H1 (cell line): ENCODE data around the gene IGF2BP3. TPM values are rescaled to one million over a fixed set of nuclear protein-coding genes. Genes with fewer than 3 reads are reported as not detected.

ENCODE experiments used
- CTCF ChIA-PET: fragments of 300-600 bp; sonication (Branson Sonifier 250); formaldehyde crosslinking; loops from one replicate; lab custom pipeline; 2021; ENCODE audit not compliant: partially characterized antibody; lab: Charles Lee
- POLR2A ChIA-PET: fragments of 300-600 bp; sonication (Branson Sonifier 250); formaldehyde crosslinking; loops from one replicate; lab custom pipeline; 2021; ENCODE audit warnings: inconsistent platforms; ENCODE audit not compliant: partially characterized antibody; lab: Charles Lee
- DNase-seq, 2 experiments: peaks; one replicate each; pipeline versions ENCODE4 v3.0.0 to v3.0.0-alpha.2; 2010 to 2022; ENCODE audit warnings: low spot score in 2 of 2, low read depth in 1 of 2, mixed read lengths in 1 of 2
- FAIRE-seq: peaks from 2 replicates; lab custom pipeline; 2011; peaks lifted over from hg19 to GRCh38; lab: Jason Lieb, UNC
- H2AFZ ChIP-seq: 2 replicates; pipeline ENCODE4 v1.8.1; 2012; ENCODE audit warnings: low read length, inconsistent platforms
- H2AK5ac ChIP-seq: 2 replicates; pipeline ENCODE4 v1.6.1; 2013; ENCODE audit warnings: low read depth, low read length
- H2BK120ac ChIP-seq: replicated peaks from 2 replicates; pipeline ENCODE3; 2013; ENCODE audit warnings: low read depth, low read length, inconsistent platforms
- H2BK12ac ChIP-seq: 2 replicates; pipeline ENCODE4 v1.6.1; 2013; ENCODE audit warnings: low read depth, low read length
- H2BK15ac ChIP-seq: 2 replicates; pipeline ENCODE4 v1.6.1; 2013; ENCODE audit warnings: low read length
- H2BK20ac ChIP-seq: 2 replicates; pipeline ENCODE4 v1.6.1; 2013; ENCODE audit warnings: low read length
- H2BK5ac ChIP-seq: 2 replicates; pipeline ENCODE4 v1.6.1; 2013; ENCODE audit warnings: low read depth, low read length
- H3K14ac ChIP-seq: 2 replicates; pipeline ENCODE4 v1.6.1; 2013; ENCODE audit warnings: inconsistent platforms; ENCODE audit not compliant: insufficient read length
- H3K18ac ChIP-seq: 2 replicates; pipeline ENCODE4 v1.6.1; 2013; ENCODE audit warnings: low read length; ENCODE audit errors: extremely low read depth
- H3K23ac ChIP-seq: 2 replicates; pipeline ENCODE4 v1.6.1; 2013; ENCODE audit warnings: inconsistent platforms; ENCODE audit not compliant: insufficient read length
- H3K23me2 ChIP-seq: 2 replicates; pipeline ENCODE4 v1.6.1; 2013; ENCODE audit warnings: low read depth, low read length
- H3K27ac ChIP-seq: 2 replicates; pipeline ENCODE4 v1.6.1; 2011; ENCODE audit warnings: low read depth, low read length, inconsistent platforms
- H3K27me3 ChIP-seq, 4 experiments: replicated peaks in 1 of 4; 1 replicate in 1 of 4; 2 replicates in 3 of 4; pipeline versions ENCODE4 v1.6.1 to v1.8.1; 2011 to 2013; ENCODE audit warnings: low read length in 3 of 4, mild to moderate bottlenecking in 3 of 4, inconsistent platforms in 2 of 4, mixed read lengths in 2 of 4, moderate library complexity in 1 of 4; ENCODE audit not compliant: control insufficient read depth in 3 of 4, insufficient read depth in 3 of 4; ENCODE audit errors: extremely low read depth in 1 of 4
- H3K36me3 ChIP-seq, 4 experiments: 2 replicates each; pipeline versions ENCODE4 v1.6.1 to v1.8.1; 2011 to 2013; ENCODE audit warnings: mild to moderate bottlenecking in 4 of 4, low read length in 3 of 4, moderate library complexity in 2 of 4, control low read depth in 1 of 4, inconsistent platforms in 1 of 4; ENCODE audit not compliant: insufficient read depth in 4 of 4, control insufficient read depth in 2 of 4
- H3K4ac ChIP-seq: replicated peaks from 2 replicates; pipeline ENCODE3; 2013; ENCODE audit warnings: low read length, low read depth, mixed read lengths, inconsistent platforms; ENCODE audit not compliant: insufficient read length
- H3K4me1 ChIP-seq, 4 experiments: replicated peaks in 1 of 4; 1 replicate in 1 of 4; 2 replicates in 3 of 4; pipeline versions ENCODE4 v1.6.1 to v1.8.1; 2011 to 2013; ENCODE audit warnings: low read length in 3 of 4, inconsistent platforms in 2 of 4, mixed read lengths in 1 of 4; ENCODE audit not compliant: insufficient read depth in 4 of 4, control insufficient read depth in 3 of 4
- H3K4me2 ChIP-seq, 2 experiments: 2 replicates each; pipeline versions ENCODE4 v1.6.1 to v1.8.1; 2011 to 2013; ENCODE audit warnings: low read depth in 2 of 2, low read length in 2 of 2, control low read depth in 1 of 2, inconsistent platforms in 1 of 2, mild to moderate bottlenecking in 1 of 2; ENCODE audit not compliant: insufficient read depth in 1 of 2
- H3K4me3 ChIP-seq, 4 experiments: fragments of 200-600, 300-600 bp in 1 of 4; sonication (generic), shearing (Covaris generic), sonication (Bioruptor Twin) in 1 of 4; 2 replicates each; pipeline versions ENCODE4 v1.5.1 to v1.8.1; 2011 to 2016; ENCODE audit warnings: low read length in 4 of 4, low read depth in 3 of 4, control low read depth in 2 of 4, inconsistent platforms in 2 of 4, mild to moderate bottlenecking in 2 of 4, mixed read lengths in 1 of 4, moderate library complexity in 1 of 4; ENCODE audit not compliant: insufficient read depth in 2 of 4; ENCODE audit errors: extremely low read depth in 1 of 4
- H3K56ac ChIP-seq: replicated peaks from 2 replicates; pipeline ENCODE3; 2013; ENCODE audit warnings: low read depth, mild to moderate bottlenecking, mixed read lengths, low read length, inconsistent platforms; ENCODE audit not compliant: insufficient read length
- H3K79me1 ChIP-seq: 2 replicates; pipeline ENCODE4 v1.6.1; 2013; ENCODE audit warnings: low read depth, low read length, control low read depth
- H3K79me2 ChIP-seq, 2 experiments: 2 replicates each; pipeline versions ENCODE4 v1.6.1 to v1.8.1; 2012 to 2013; ENCODE audit warnings: low read length in 2 of 2, mild to moderate bottlenecking in 2 of 2, inconsistent platforms in 1 of 2; ENCODE audit not compliant: insufficient read depth in 2 of 2, control insufficient read depth in 1 of 2
- H3K9ac ChIP-seq, 4 experiments: replicated peaks in 1 of 4; 1 replicate in 1 of 4; 2 replicates in 3 of 4; pipeline versions ENCODE4 v1.6.1 to v1.8.1; 2011 to 2013; ENCODE audit warnings: low read depth in 3 of 4, low read length in 3 of 4, control low read depth in 2 of 4, mild to moderate bottlenecking in 2 of 4, moderate library complexity in 2 of 4, inconsistent platforms in 1 of 4; ENCODE audit errors: extremely low read depth in 1 of 4
- H3K9me3 ChIP-seq, 2 experiments: 2 replicates each; pipeline versions ENCODE4 v1.6.1 to v1.8.1; 2012 to 2013; ENCODE audit warnings: mild to moderate bottlenecking in 2 of 2, moderate library complexity in 2 of 2, control low read depth in 1 of 2, inconsistent platforms in 1 of 2, low read depth in 1 of 2, low read length in 1 of 2, mixed read lengths in 1 of 2; ENCODE audit not compliant: insufficient read depth in 2 of 2
- H4K20me1 ChIP-seq, 2 experiments: replicated peaks in 1 of 2; 2 replicates each; pipeline versions ENCODE3 to v1.8.1; 2011 to 2013; ENCODE audit warnings: inconsistent platforms in 2 of 2, low read length in 2 of 2, mild to moderate bottlenecking in 1 of 2; ENCODE audit not compliant: insufficient read depth in 2 of 2, control insufficient read depth in 1 of 2
- H4K5ac ChIP-seq: 2 replicates; pipeline ENCODE4 v1.6.1; 2013; ENCODE audit warnings: low read length, low read depth, mixed read lengths, inconsistent platforms; ENCODE audit not compliant: insufficient read length
- H4K8ac ChIP-seq: 2 replicates; pipeline ENCODE4 v1.8.0; 2013; ENCODE audit warnings: mild to moderate bottlenecking, moderate library complexity, low read length, inconsistent platforms; ENCODE audit not compliant: insufficient read depth; ENCODE audit errors: extremely low read depth
- H4K91ac ChIP-seq: replicated peaks from 2 replicates; pipeline ENCODE3; 2013; ENCODE audit warnings: low read length, mixed read lengths, inconsistent platforms; ENCODE audit not compliant: insufficient read length
- RXRA ChIP-seq: IDR thresholded peaks from 2 replicates; pipeline ENCODE4 v1.6.1; 2011; ENCODE audit warnings: low read depth, mild to moderate bottlenecking, low read length, moderate library complexity; ENCODE audit not compliant: insufficient read depth
- TAF7 ChIP-seq: optimal IDR thresholded peaks from 2 replicates; pipeline ENCODE3; 2011; ENCODE audit warnings: low read depth, mild to moderate bottlenecking, inconsistent platforms, low read length, moderate library complexity, borderline replicate concordance
- WGBS, 2 experiments: shearing (Covaris generic) in 1 of 2; methylation state at CpG; one replicate each; pipeline versions ENCODE4 v1.1.6 to v1.1.7; 2013 to 2015; ENCODE audit warnings: low lambda C conversion rate in 2 of 2, mixed read lengths in 2 of 2, inconsistent platforms in 1 of 2, low coverage in 1 of 2, missing lambda C conversion rate in 1 of 2; ENCODE audit not compliant: insufficient replicate concordance in 2 of 2, insufficient coverage in 1 of 2, insufficient read length in 1 of 2; ENCODE audit errors: extremely low coverage in 1 of 2, missing lambda C conversion rate in 1 of 2; 5-methylcytosine and 5-hydroxymethylcytosine counted together
- polyA plus RNA-seq, 7 experiments: library from polyadenylated mRNA; depleted of rRNA in 3 of 7; stranded (reverse) in 5 of 7; unstranded in 2 of 7; fragments of >200 nt in 5 of 7; fragments of 200-250 nt in 2 of 7; gene quantifications; 1 replicate in 5 of 7; 2 replicates in 1 of 7; 4 replicates in 1 of 7; pipeline versions ENCODE4 v1.2.1 to v1.2.3, GENCODE V29; 2011 to 2013; ENCODE audit warnings: missing spikeins in 2 of 7, mixed read lengths in 2 of 7
- total RNA-seq: library from RNA; stranded (reverse); fragmentation: NEBNext Ultra II Directional; extraction: Animal tissue kit (Norgen Biotek cat#: 25700); gene quantifications from 2 replicates; pipeline ENCODE4 v1.2.1, GENCODE V29; 2021

IGF2BP3 gene
- total and polyA plus RNA-seq, 2 of the 8 experiments (the other 6 are each of a cell fraction or from before 2014, with no cell fraction given), result 66.3 to 193 TPM

GRCh38 chr7:23272275-23272674 is 198.0 kb downstream of the IGF2BP3 start:
- Histone ChIP-seq H3K27ac (no peak overlapping the region), H3K4ac (no peak overlapping the region), H3K79me2 (no peaks in the 10 kb centered on the region), H3K4me3 (no peak overlapping the region), H3K14ac (no peak overlapping the region), H2BK15ac (no peak overlapping the region), H4K91ac (no peak overlapping the region), H2BK12ac (no peak overlapping the region), H4K5ac (no peak overlapping the region), H2AK5ac (no peak overlapping the region), H3K4me1 (peaks cover 0 to 3% (median 0%) of the 10 kb centered on the region in 4 experiments; a peak in 2 of 7 replicates), H4K8ac (no peak overlapping the region), H3K18ac (no peak overlapping the region), H3K56ac (no peak overlapping the region), H2AFZ (no peak overlapping the region), H2BK20ac (no peak overlapping the region), H4K20me1 (no peaks in the 10 kb centered on the region), H3K9me3 (no peaks in the 10 kb centered on the region), H3K23ac (no peak overlapping the region), H3K36me3 (no peaks in the 10 kb centered on the region), H3K27me3 (no peaks in the 10 kb centered on the region), H3K9ac (no peak overlapping the region), H3K79me1 (no peaks in the 10 kb centered on the region), H2BK5ac (no peak overlapping the region), H3K4me2 (no peak overlapping the region), H3K23me2 (no peaks in the 10 kb centered on the region), H2BK120ac (no peak overlapping the region)
- DNase-seq (no peak), FAIRE-seq (no peak)
- ChIA-PET CTCF (interaction anchor here (0.6 to 14.1 kb wide), 25 partner anchors 12 to 732 kb away, joined by 3 to 241 read pairs (median 3); partner anchors contain the start of gene GPNMB), POLR2A (interaction anchor here (0.7 to 1.7 kb wide), 4 partner anchors 9 to 259 kb away, joined by 3 to 7 read pairs (median 3); no protein-coding TSS in a partner anchor)
- WGBS, 2 experiments, result 75% methylated on average over 2 of the region's 2 CpGs; no CpG with 5 or more reads in 1 of the 2 experiments
- TF ChIP-seq RXRA (no peak), TAF7 (no peak)
